ENCODE data around the gene SETD1B.

The SETD1B gene

DNA sequence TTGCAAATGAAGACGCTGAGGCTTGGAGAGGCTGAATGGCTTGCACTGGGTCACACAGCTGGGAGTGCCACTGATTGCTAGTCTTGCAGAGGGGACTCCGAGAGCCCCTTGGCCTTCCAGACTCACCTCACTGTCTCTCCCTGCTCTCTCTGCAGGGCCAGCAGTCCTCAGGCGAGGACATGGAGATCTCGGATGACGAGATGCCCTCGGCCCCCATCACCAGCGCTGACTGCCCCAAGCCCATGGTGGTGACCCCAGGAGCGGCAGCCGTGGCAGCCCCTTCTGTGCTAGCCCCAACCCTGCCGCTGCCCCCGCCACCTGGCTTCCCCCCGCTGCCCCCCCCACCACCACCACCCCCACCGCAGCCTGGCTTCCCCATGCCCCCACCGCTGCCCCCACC lies 10.1 kb downstream of the SETD1B start:
- TF ChIP-seq, protein P1, sequence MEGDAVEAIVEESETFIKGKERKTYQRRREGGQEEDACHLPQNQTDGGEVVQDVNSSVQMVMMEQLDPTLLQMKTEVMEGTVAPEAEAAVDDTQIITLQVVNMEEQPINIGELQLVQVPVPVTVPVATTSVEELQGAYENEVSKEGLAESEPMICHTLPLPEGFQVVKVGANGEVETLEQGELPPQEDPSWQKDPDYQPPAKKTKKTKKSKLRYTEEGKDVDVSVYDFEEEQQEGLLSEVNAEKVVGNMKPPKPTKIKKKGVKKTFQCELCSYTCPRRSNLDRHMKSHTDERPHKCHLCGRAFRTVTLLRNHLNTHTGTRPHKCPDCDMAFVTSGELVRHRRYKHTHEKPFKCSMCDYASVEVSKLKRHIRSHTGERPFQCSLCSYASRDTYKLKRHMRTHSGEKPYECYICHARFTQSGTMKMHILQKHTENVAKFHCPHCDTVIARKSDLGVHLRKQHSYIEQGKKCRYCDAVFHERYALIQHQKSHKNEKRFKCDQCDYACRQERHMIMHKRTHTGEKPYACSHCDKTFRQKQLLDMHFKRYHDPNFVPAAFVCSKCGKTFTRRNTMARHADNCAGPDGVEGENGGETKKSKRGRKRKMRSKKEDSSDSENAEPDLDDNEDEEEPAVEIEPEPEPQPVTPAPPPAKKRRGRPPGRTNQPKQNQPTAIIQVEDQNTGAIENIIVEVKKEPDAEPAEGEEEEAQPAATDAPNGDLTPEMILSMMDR (IDR thresholded peaks at IDR 0.05; ENCODE audit: low read depth, low read length, missing control alignments), result no peak
- no peak for DNase-seq (ENCODE audit: extremely low read depth, low read depth)
- no peak overlapping the region for H3K4me3 ChIP-seq (replicated peaks; ENCODE audit: low read depth, low read length)

DNA sequence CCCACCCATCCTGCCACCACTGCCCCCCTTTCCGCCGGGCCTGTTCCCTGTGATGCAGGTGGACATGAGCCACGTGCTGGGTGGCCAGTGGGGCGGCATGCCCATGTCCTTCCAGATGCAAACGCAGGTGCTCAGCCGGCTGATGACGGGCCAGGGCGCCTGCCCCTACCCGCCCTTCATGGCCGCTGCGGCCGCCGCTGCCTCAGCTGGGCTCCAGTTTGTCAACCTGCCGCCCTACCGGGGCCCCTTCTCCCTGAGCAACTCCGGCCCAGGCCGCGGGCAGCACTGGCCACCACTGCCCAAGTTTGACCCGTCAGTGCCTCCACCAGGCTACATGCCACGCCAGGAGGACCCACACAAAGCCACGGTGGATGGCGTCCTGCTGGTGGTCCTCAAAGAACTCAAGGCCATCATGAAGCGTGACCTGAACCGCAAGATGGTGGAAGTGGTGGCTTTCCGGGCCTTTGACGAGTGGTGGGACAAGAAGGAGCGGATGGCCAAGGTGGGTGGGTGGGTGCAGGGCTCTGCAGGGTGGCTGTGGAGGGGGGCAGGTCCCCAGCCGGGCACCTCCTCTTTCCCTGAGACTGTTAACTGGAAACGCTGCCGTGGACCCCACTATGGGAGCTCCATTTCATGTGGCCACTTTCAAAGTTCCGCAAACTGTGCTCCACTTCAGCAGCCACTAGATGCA lies 10.8 kb downstream of the SETD1B start:
- DNase-seq (ENCODE audit: extremely low read depth, low read depth), result no peak
- TF ChIP-seq, protein P1 (IDR thresholded peaks at IDR 0.05; ENCODE audit: low read depth, low read length, missing control alignments), result no peak
- H3K4me3 ChIP-seq (replicated peaks; ENCODE audit: low read depth, low read length), result no peak overlapping the region

DNA sequence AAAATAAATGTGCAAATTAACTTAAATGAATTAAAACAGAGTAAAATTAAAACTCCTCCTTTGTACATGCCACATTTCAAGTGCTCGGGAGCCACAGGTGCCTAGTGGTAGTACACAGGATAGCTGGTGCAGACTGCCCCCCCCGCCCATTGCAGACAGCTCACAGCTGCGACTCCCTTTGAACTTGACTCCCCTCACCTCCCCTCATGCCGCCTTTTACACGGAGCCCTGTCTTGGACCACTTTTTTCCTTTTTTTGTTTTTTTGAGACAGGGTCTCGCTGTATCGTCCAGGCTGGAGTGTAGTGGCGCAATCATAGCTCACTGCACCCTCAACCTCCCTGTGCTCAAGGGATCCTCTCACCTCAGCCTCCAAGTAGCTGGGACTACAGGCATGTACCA lies 11.5 kb downstream of the SETD1B start:
- DNase-seq (ENCODE audit: extremely low read depth, low read depth), result no peak
- no peak overlapping the region for H3K4me3 ChIP-seq (replicated peaks; ENCODE audit: low read depth, low read length)
- TF ChIP-seq, protein P1 (IDR thresholded peaks at IDR 0.05; ENCODE audit: low read depth, low read length, missing control alignments), result no peak

DNA sequence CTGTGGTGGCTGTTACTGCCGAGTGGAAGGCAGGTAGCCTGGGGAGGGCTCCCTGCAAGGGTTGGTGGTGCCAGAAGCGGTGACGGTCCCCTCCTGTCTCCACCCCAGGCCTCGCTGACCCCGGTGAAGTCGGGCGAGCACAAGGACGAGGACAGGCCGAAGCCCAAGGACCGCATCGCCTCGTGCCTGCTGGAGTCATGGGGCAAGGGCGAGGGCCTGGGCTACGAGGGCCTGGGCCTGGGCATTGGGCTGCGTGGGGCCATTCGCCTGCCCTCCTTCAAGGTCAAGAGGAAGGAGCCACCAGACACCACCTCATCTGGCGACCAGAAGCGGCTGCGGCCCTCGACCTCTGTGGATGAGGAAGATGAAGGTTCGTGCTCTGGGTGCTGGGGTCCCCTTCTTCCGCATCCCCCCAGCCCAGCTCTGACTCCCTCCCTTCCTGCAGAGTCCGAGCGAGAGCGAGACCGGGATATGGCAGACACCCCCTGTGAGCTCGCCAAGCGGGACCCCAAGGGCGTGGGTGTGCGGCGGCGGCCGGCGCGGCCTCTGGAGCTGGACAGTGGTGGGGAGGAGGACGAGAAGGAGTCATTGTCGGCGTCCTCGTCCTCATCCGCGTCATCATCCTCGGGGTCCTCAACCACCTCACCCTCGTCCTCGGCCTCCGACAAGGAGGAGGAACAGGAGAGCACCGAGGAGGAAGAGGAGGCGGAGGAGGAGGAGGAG lies 13.3 kb downstream of the SETD1B start:
- no peak for DNase-seq (ENCODE audit: extremely low read depth, low read depth)
- TF ChIP-seq, protein P1 (IDR thresholded peaks at IDR 0.05; ENCODE audit: low read depth, low read length, missing control alignments), result no peak

DNA sequence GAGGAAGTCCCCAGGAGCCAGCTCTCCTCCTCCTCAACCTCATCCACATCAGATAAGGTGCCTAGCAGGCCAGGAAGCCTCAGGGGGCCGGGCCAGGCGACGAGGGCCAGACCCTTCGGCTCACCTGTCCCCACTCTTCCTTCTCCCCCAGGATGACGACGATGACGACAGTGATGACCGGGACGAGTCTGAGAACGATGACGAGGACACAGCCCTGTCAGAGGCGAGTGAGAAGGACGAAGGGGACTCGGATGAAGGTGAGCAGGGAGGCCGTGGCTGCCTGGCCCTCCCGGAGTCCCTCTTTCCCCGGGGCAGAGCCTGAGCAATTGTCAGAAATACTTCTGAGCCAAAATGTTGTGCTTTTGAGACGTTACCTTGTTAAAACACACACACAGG lies 13.8 kb downstream of the SETD1B start:
- DNase-seq (ENCODE audit: extremely low read depth, low read depth), result no peak
- H3K4me3 ChIP-seq (replicated peaks; ENCODE audit: low read depth, low read length), result no peak overlapping the region
- TF ChIP-seq, protein P1 (IDR thresholded peaks at IDR 0.05; ENCODE audit: low read depth, low read length, missing control alignments), result no peak

More for the DNA sequence above, 13.3 kb downstream of the SETD1B start:
- no peak overlapping the region for H3K4me3 ChIP-seq (replicated peaks; ENCODE audit: low read depth, low read length)

DNA sequence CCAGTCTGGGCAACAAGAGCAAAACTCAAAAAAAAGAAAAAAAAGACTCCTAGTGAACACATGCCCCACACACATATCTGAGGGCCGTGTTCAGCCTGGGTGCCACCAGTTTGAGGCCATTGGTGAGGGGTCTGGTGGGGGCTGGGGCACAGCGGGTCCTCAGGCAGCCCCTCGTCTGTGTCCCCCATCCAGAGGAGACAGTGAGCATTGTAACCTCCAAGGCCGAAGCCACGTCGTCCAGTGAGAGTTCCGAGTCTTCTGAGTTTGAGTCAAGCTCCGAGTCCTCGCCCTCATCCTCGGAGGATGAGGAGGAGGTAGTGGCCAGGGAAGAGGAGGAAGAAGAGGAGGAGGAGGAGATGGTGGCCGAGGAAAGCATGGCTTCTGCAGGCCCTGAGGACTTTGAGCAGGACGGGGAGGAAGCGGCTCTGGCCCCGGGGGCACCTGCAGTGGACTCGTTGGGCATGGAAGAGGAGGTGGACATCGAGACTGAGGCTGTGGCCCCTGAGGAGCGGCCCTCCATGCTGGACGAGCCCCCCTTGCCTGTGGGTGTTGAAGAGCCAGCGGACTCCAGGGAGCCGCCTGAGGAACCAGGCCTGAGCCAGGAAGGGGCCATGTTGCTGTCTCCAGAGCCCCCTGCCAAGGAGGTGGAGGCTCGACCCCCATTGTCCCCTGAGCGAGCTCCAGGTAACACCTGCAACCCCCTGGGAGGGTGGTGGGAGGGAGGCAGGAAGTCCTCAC lies 15.6 kb downstream of the SETD1B start:
- no peak for DNase-seq (ENCODE audit: extremely low read depth, low read depth)
- H3K4me3 ChIP-seq (replicated peaks; ENCODE audit: low read depth, low read length), result no peak overlapping the region
- TF ChIP-seq, protein P1 (IDR thresholded peaks at IDR 0.05; ENCODE audit: low read depth, low read length, missing control alignments), result no peak

Measured in HFF-Myc (cell line).